Mesenchymal stem cell (in vitro differentiated cells and primary cell): Measurements from ENCODE around the gene CHTF8.
A peak's percentile ranks its signal among the peaks of the same experiment; 100 is the strongest.

Experiments
- DNase-seq: peaks from one replicate; pipeline ENCODE4 v3.0.0-alpha.2; 2013
- H2AFZ ChIP-seq: one replicate; pipeline ENCODE4 v1.6.1; 2013; ENCODE audit warnings: low read depth, mild to moderate bottlenecking, control low read depth, inconsistent platforms, low read length, moderate library complexity
- H2AK5ac ChIP-seq: 2 replicates; pipeline ENCODE4 v1.6.1; 2013; ENCODE audit warnings: low read length, moderate library complexity, mild to moderate bottlenecking, inconsistent platforms; ENCODE audit not compliant: severe bottlenecking
- H2BK120ac ChIP-seq: one replicate; pipeline ENCODE4 v1.6.1; 2013; ENCODE audit warnings: low read depth, mild to moderate bottlenecking, inconsistent platforms, low read length, moderate library complexity
- H2BK12ac ChIP-seq, 2 experiments: one replicate each; pipeline ENCODE4 v1.6.1; 2013; ENCODE audit warnings: inconsistent platforms in 2 of 2, low read length in 2 of 2, mild to moderate bottlenecking in 2 of 2, moderate library complexity in 2 of 2, control low read depth in 1 of 2
- H2BK15ac ChIP-seq: one replicate; pipeline ENCODE4 v1.6.1; 2013; ENCODE audit warnings: mild to moderate bottlenecking, low read depth, inconsistent platforms; ENCODE audit not compliant: poor library complexity, severe bottlenecking
- H2BK5ac ChIP-seq: 2 replicates; pipeline ENCODE4 v1.6.1; 2013; ENCODE audit warnings: low read depth, mild to moderate bottlenecking, low read length, control low read depth, inconsistent platforms; ENCODE audit not compliant: poor library complexity, severe bottlenecking
- H3K14ac ChIP-seq, 2 experiments: one replicate each; pipeline ENCODE4 v1.6.1; 2013; ENCODE audit warnings: inconsistent platforms in 2 of 2, low read length in 2 of 2, control low read depth in 1 of 2, mild to moderate bottlenecking in 1 of 2, moderate library complexity in 1 of 2
- H3K18ac ChIP-seq, 2 experiments: one replicate each; pipeline ENCODE4 v1.6.1; 2013; ENCODE audit warnings: inconsistent platforms in 2 of 2, low read length in 2 of 2, control low read depth in 1 of 2, low read depth in 1 of 2, mild to moderate bottlenecking in 1 of 2
- H3K23ac ChIP-seq, 2 experiments: one replicate each; pipeline ENCODE4 v1.6.1; 2013; ENCODE audit warnings: inconsistent platforms in 2 of 2, low read length in 2 of 2, mild to moderate bottlenecking in 2 of 2, moderate library complexity in 2 of 2, control low read depth in 1 of 2
- H3K27ac ChIP-seq: 2 replicates; pipeline ENCODE4 v1.5.1; 2013; ENCODE audit warnings: mild to moderate bottlenecking, moderate library complexity, low read length, control low read depth, inconsistent platforms; ENCODE audit not compliant: poor library complexity, severe bottlenecking
- H3K27me3 ChIP-seq, 2 experiments: 2 replicates each; pipeline versions ENCODE4 v1.6.1 to v1.7.0; 2013; ENCODE audit warnings: low read length in 2 of 2, mild to moderate bottlenecking in 2 of 2, moderate library complexity in 2 of 2, control low read depth in 1 of 2, inconsistent platforms in 1 of 2; ENCODE audit not compliant: control insufficient read depth in 1 of 2, insufficient read depth in 1 of 2
- H3K36me3 ChIP-seq, 2 experiments: 2 replicates each; pipeline versions ENCODE4 v1.6.1 to v1.7.0; 2013; ENCODE audit warnings: low read length in 2 of 2, control low read depth in 1 of 2, inconsistent platforms in 1 of 2, low read depth in 1 of 2, mild to moderate bottlenecking in 1 of 2; ENCODE audit not compliant: insufficient read depth in 2 of 2, control insufficient read depth in 1 of 2
- H3K4ac ChIP-seq, 2 experiments: one replicate each; pipeline ENCODE4 v1.6.1; 2013; ENCODE audit warnings: inconsistent platforms in 2 of 2, low read length in 2 of 2, mild to moderate bottlenecking in 2 of 2, moderate library complexity in 2 of 2, control low read depth in 1 of 2, low read depth in 1 of 2
- H3K4me1 ChIP-seq: 2 replicates; pipeline ENCODE4 v1.6.1; 2013; ENCODE audit warnings: low read depth, low read length, control low read depth; ENCODE audit not compliant: control insufficient read depth, insufficient read depth
- H3K4me2 ChIP-seq: 2 replicates; pipeline ENCODE4 v1.6.1; 2013; ENCODE audit warnings: low read length, mild to moderate bottlenecking, inconsistent platforms; ENCODE audit not compliant: poor library complexity, severe bottlenecking
- H3K4me3 ChIP-seq, 2 experiments: 2 replicates each; pipeline versions ENCODE4 v1.5.1 to v1.7.0; 2013; ENCODE audit warnings: low read length in 2 of 2, mild to moderate bottlenecking in 2 of 2, control low read depth in 1 of 2, low read depth in 1 of 2; ENCODE audit not compliant: insufficient read depth in 1 of 2
- H3K79me1 ChIP-seq: replicated peaks from 2 replicates; pipeline ENCODE4 v1.6.1; 2013; ENCODE audit warnings: mild to moderate bottlenecking, control low read depth, low read length, inconsistent platforms; ENCODE audit not compliant: poor library complexity, severe bottlenecking
- H3K9ac ChIP-seq: 2 replicates; pipeline ENCODE4 v1.7.0; 2013; ENCODE audit warnings: mild to moderate bottlenecking, low read length, moderate library complexity
- H3K9me3 ChIP-seq: 2 replicates; pipeline ENCODE4 v1.7.0; 2013; ENCODE audit warnings: mild to moderate bottlenecking, low read length; ENCODE audit not compliant: control insufficient read depth
- H4K8ac ChIP-seq: one replicate; pipeline ENCODE4 v1.6.1; 2013; ENCODE audit warnings: inconsistent platforms, mild to moderate bottlenecking, low read length, moderate library complexity
- H4K91ac ChIP-seq: one replicate; pipeline ENCODE4 v1.6.1; 2013; ENCODE audit warnings: mild to moderate bottlenecking, low read length, inconsistent platforms
- WGBS: methylation state at CpG from one replicate; pipeline ENCODE4 v1.1.7; 2013; ENCODE audit warnings: mixed read lengths; 5-methylcytosine and 5-hydroxymethylcytosine counted together

The CHTF8 gene

DNA sequence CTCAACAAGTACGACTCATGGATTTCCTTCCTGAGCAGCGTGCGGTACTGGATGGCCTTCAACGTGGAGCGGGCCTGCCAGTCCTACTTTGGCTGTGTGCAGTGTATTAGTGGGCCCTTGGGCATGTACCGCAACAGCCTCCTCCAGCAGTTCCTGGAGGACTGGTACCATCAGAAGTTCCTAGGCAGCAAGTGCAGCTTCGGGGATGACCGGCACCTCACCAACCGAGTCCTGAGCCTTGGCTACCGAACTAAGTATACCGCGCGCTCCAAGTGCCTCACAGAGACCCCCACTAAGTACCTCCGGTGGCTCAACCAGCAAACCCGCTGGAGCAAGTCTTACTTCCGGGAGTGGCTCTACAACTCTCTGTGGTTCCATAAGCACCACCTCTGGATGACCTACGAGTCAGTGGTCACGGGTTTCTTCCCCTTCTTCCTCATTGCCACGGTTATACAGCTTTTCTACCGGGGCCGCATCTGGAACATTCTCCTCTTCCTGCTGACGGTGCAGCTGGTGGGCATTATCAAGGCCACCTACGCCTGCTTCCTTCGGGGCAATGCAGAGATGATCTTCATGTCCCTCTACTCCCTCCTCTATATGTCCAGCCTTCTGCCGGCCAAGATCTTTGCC, 17.9 kb downstream of the CHTF8 start:
- H3K9me3 ChIP-seq: no peaks in the 10 kb centered on the region
- no peak overlapping the region for H3K27ac ChIP-seq
- DNase-seq: no peak
- H2BK5ac ChIP-seq: no peak overlapping the region
- peaks cover 46% of the 10 kb centered on the region for H3K79me1 ChIP-seq
- no peak overlapping the region for H4K8ac ChIP-seq
- H3K36me3 ChIP-seq: peaks cover 73 to 76% of the 10 kb centered on the region in 2 experiments
- no peak overlapping the region for H4K91ac ChIP-seq
- H3K4me2 ChIP-seq: no peak overlapping the region
- peaks cover 12% of the 10 kb centered on the region for H3K4me1 ChIP-seq
- no peak overlapping the region for H2BK120ac ChIP-seq
- no peak overlapping the region for H3K23ac ChIP-seq
- H3K9ac ChIP-seq: no peak overlapping the region
- no peak overlapping the region for H2AK5ac ChIP-seq
- H2BK15ac ChIP-seq: no peak overlapping the region
- H2BK12ac ChIP-seq: no peak overlapping the region
- no peak overlapping the region for H3K14ac ChIP-seq
- H3K4me3 ChIP-seq: no peak overlapping the region
- H2AFZ ChIP-seq: no peak overlapping the region
- H3K27me3 ChIP-seq: no peaks in the 10 kb centered on the region
- 97% methylated on average over 25 of the region's 25 CpGs for WGBS
- no peak overlapping the region for H3K4ac ChIP-seq
- no peak overlapping the region for H3K18ac ChIP-seq

GRCh38 chr16:69113216-69113615, 19.2 kb downstream of the CHTF8 start:
- 89% methylated on average over 7 of the region's 7 CpGs for WGBS
- H3K27ac ChIP-seq: no peak overlapping the region

DNA sequence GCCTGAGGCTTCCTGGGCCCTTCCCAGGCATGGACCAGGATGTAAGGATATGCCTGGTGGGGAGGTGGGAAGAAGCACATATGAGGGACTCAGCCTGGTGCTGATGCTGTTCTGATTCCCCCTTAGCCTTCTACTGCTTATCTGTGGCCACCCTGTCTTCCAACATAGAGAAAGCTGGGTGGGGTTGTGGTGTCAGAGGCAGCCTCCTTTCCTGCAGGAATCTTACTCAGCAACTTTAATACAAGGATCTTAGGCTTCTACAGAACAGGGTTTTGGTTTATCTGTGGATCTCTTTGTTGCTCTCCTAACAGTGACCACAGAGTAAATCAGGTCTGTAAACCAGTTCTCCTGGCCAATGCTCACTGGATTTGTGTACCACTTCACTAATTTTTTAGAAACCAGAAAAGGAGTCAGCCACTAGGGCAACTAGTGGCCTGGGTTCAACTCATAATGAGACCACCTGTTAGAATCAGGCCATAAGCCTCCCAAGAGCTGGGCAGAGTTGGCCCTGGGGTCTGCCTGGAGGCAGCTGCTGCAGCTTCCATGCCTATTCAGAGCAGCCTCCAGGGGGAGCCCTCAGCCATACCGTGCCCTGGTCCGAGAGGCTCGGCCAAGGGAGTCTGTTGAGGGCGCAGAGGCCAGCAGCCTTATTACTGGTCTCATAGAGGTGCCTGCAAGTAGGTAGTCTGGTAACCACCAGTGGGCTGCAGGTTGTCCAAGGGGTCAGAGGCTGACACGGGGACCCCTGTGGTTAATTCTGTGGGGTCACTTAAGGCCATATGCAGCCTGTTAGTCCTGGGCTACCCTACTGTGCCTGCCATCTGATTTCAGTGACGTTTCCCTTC, 19.9 kb downstream of the CHTF8 start:
- peak overlapping the region in 1 of 2 experiments; percentile 13 for H3K4ac ChIP-seq
- peaks cover 0 to 14% of the 10 kb centered on the region in 2 experiments for H3K27me3 ChIP-seq
- no peak overlapping the region for H3K14ac ChIP-seq
- H2AK5ac ChIP-seq: no peak overlapping the region
- H3K18ac ChIP-seq: no peak overlapping the region
- no peaks in the 10 kb centered on the region for H3K9me3 ChIP-seq
- no peak overlapping the region for H3K27ac ChIP-seq
- peaks cover 25% of the 10 kb centered on the region for H3K4me1 ChIP-seq
- H3K79me1 ChIP-seq: peaks cover 44% of the 10 kb centered on the region
- no peak overlapping the region for H2BK120ac ChIP-seq
- H2AFZ ChIP-seq: no peak overlapping the region
- 39% methylated on average over 6 of the region's 6 CpGs for WGBS
- no peak overlapping the region for H3K23ac ChIP-seq
- no peak overlapping the region for H3K9ac ChIP-seq
- H2BK15ac ChIP-seq: no peak overlapping the region
- H4K91ac ChIP-seq: no peak overlapping the region
- no peak overlapping the region for H2BK5ac ChIP-seq
- no peak overlapping the region for H3K4me2 ChIP-seq
- no peak overlapping the region for H3K4me3 ChIP-seq
- peak; percentile 46 for DNase-seq
- no peak overlapping the region for H2BK12ac ChIP-seq
- peaks cover 64 to 66% of the 10 kb centered on the region in 2 experiments for H3K36me3 ChIP-seq
- H4K8ac ChIP-seq: no peak overlapping the region

More at GRCh38 chr16:69113216-69113615, 19.2 kb downstream of the CHTF8 start:
- H3K4me1 ChIP-seq: peaks cover 18% of the 10 kb centered on the region
- no peak overlapping the region for H4K91ac ChIP-seq
- no peak overlapping the region for H2BK5ac ChIP-seq
- H2BK120ac ChIP-seq: no peak overlapping the region
- no peak overlapping the region for H3K4me3 ChIP-seq
- H3K23ac ChIP-seq: no peak overlapping the region
- H3K79me1 ChIP-seq: peaks cover 42% of the 10 kb centered on the region
- no peak overlapping the region for H2BK12ac ChIP-seq
- no peak overlapping the region for H3K18ac ChIP-seq
- no peaks in the 10 kb centered on the region for H3K9me3 ChIP-seq
- H3K4me2 ChIP-seq: no peak overlapping the region
- no peak overlapping the region for H3K9ac ChIP-seq
- no peak overlapping the region for H2AFZ ChIP-seq
- no peak overlapping the region for H3K14ac ChIP-seq
- H2AK5ac ChIP-seq: no peak overlapping the region
- H3K4ac ChIP-seq: no peak overlapping the region
- H2BK15ac ChIP-seq: no peak overlapping the region
- no peak overlapping the region for H4K8ac ChIP-seq
- peaks cover 70 to 71% of the 10 kb centered on the region in 2 experiments for H3K36me3 ChIP-seq
- no peak for DNase-seq
- H3K27me3 ChIP-seq: peaks cover 0 to 7% of the 10 kb centered on the region in 2 experiments

DNA sequence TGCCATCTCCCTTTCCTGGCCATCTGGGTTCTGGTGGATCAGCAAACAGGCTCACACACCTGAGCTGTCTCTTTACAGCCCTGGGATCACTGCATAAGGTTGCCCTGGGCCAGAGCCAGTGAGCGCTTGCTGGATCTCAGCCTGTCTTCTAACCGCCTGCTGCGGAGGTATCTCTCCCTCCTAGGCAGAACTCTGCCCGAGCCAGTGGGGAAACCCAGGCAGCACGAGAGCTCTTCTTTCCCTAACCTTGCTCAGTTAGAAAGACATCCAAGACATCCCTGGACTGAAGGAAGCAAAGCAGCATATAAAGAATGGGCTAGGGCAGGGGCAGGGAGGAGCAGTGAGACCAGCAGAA, 20.5 kb downstream of the CHTF8 start:
- Histone ChIP-seq H3K4me3 (no peak overlapping the region), H3K27me3 (peaks cover 0 to 15% of the 10 kb centered on the region in 2 experiments), H3K27ac (no peak overlapping the region), H3K36me3 (peaks cover 59 to 63% of the 10 kb centered on the region in 2 experiments), H3K79me1 (peaks cover 50% of the 10 kb centered on the region), H3K4me1 (peaks cover 32% of the 10 kb centered on the region), H2BK12ac (no peak overlapping the region), H3K9me3 (no peaks in the 10 kb centered on the region), H2BK5ac (no peak overlapping the region), H4K8ac (no peak overlapping the region), H2AK5ac (peak overlapping the region; percentile 21), H3K23ac (no peak overlapping the region), H2BK15ac (no peak overlapping the region), H3K4me2 (no peak overlapping the region), H3K18ac (no peak overlapping the region), H2BK120ac (no peak overlapping the region), H4K91ac (no peak overlapping the region), H3K4ac (peak overlapping the region in 1 of 2 experiments; percentile 13), H3K9ac (no peak overlapping the region), H2AFZ (no peak overlapping the region), H3K14ac (no peak overlapping the region)
- 97% methylated on average over 4 of the region's 5 CpGs for WGBS
- no peak for DNase-seq
